Stimulated activated CD8-positive, alpha-beta memory T cell treated with anti-CD3 and anti-CD28 coated beads, Interleukin-7, amount 100 ng/mL, for 48 hours (primary cell): Measurements from ENCODE around the gene IMMP2L.

ENCODE experiments used
- DNase-seq, 2 donors: peaks; one replicate each; pipeline ENCODE4 v3.0.0-alpha.2; 2020; ENCODE audit warnings: low read depth in 1 of 2; ENCODE audit errors: extremely low read depth in 1 of 2

Gene IMMP2L

GRCh38 chr7:111059833-111060232, 502.5 kb downstream of the IMMP2L start:
- DNase-seq = no peak

- DNase-seq = no peak
These were observed 505.2 kb downstream of the IMMP2L start for GRCh38 chr7:111057066-111057465.

GRCh38 chr7:111056371-111056770, 505.9 kb downstream of the IMMP2L start:
- no peak for DNase-seq

DNA sequence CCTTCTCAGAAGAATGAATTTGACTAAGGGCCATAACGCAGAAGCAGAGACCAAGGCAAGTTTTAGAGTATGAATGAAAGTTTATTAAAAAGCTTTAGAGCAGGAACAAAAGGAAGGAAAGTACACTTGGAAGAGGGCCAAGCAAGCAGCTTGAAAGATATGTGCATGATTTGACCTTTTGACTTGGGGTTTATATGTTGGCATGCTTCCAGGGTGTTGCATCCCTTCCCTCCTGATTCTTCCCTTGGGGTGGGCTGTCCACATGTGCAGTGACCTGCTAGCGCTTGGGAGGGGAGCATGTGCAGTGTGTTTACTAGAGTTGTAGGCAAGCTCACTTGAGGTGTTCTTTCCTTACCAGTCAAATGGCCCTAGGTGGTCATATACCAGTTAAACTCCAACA, 509.3 kb downstream of the IMMP2L start:
- DNase-seq = no peak

DNA sequence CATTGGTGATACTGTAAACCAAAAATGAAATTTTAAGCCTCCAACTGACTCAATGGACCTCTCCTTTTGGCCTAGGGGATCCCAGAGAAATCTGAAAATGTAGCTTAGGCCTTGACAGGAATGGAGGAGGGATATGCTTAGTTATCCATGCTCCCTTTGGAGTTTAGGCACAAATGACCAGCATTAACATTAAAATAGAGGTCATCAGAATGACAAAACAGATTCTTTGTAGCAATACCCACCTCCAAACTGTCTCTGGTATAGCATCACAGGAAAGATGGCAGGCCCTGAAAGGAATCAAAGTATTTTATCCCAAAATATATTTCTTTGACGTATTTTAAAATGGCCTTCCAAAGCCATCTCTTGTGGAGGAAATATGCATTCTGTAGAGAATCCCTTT, 510.5 kb downstream of the IMMP2L start:
- no peak for DNase-seq

DNA sequence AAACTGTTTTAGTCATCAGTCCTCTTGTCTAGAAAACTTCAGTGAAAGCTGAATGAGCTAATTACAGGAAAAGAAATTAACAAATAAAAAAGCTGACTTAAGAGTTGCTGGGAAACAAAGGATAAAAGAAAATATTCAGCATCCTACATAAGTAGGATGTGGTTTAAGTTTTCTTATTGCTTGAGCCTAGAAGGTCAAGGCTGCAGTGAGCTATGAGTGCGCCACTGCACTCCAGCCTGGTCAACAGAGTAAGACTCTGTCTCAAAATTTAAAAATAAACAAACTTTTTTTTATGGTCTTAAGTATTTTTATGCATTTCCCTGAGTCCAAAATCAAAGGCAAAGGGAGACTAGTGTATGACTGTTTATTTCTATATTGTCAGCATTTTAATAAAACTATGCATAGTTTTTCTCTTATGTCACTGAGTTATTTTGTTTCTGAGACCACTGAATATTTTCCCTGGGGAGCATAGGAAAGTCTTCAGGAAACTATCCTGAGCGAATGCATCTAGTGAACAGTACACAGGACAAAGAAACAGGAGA, 511.3 kb downstream of the IMMP2L start:
- no peak for DNase-seq

DNA sequence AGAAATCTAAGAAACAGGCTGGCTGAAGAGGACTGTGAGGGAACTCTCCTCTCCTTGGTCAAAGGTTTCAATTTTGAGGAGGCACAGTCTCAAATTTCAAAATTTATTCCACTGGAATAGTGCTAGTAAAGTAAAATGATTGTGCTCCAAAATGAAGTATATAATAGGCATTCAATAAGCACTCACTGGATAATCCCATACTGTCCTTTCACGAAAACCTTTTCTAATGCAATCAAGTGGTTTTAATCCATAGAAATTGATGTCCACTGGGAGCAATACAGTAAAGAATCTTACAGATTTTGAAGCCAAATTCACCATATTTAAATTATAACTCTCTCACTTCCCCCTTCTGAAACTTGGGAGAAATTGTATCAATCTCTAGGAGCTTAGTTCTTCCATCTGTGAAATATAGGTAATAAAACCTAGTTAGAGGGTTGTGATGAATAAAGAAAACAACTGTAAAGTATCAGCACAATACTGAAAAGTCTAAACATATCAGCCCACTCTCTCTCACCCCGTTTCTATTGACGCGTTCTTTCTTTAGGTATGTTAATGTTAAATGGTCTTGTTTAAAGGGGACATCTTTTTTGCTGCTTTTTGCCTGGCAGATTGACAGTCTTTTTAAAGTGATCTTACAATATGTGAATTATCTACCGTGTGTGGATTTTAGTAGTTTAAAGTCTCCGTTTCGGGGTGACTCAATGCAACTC, 512.2 kb downstream of the IMMP2L start:
- DNase-seq = no peak

DNA sequence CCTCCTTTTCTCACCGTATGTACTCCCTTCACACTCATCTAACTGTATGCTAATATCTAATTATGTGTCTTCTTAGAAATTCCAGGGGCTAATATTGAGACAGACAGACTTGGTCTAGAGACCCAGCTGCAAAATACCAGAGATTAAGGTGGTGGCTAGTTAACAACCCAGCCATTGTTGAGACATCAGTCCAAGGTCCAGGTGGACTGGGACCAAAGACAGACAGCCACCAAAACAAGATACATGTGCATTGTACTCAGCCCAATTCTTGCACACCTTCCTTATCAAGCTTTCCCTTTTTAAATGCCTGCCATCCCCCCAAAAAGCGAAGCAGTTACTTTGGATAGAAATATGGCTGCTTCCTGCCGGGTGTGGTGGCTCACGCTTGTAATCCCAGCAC, 514.7 kb downstream of the IMMP2L start:
- no peak for DNase-seq

GRCh38 chr7:111045449-111045848, 516.8 kb downstream of the IMMP2L start:
- DNase-seq = no peak

- DNase-seq = no peak
These were observed 518.7 kb downstream of the IMMP2L start for GRCh38 chr7:111043561-111043960.

GRCh38 chr7:111042842-111043241, 519.5 kb downstream of the IMMP2L start:
- DNase-seq = no peak

DNA sequence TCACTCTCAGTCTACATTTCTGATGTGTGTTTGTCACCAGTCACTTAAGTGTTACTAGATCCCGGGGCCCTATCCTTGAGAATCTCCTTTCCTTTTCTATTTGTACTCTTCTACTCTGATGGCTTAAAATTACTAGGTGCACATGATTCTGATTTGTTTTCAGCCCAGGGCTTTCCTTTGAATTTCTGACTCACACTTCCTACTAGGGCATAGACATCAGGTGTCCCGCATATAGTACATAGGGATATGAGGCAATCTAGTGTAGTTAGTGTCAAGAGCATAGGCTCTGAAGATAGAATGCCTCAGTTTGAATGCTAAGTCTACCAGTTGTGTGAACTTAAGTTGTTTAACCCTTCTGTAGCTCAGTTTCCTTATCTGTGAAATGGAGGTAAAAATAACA, 520.7 kb downstream of the IMMP2L start:
- no peak for DNase-seq

DNA sequence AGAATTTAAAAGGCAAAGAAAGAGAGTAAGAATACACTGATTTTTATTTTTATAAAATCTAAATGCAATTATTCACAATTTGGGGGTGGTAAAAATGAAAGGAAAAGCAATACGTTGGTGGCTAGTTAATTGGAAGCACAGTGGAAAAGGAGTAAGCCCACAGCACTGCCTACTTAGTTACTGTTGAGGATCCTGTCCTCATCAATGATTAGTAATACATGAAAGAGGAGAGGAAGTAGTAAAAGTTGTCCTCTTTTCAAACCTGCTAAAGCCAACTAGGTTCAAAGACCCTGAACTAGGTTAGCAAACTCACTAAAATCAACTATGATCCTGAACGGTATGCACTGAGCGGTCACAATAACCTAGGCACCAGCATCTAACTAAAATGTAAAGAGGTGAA, 524.1 kb downstream of the IMMP2L start:
- DNase-seq = no peak

DNA sequence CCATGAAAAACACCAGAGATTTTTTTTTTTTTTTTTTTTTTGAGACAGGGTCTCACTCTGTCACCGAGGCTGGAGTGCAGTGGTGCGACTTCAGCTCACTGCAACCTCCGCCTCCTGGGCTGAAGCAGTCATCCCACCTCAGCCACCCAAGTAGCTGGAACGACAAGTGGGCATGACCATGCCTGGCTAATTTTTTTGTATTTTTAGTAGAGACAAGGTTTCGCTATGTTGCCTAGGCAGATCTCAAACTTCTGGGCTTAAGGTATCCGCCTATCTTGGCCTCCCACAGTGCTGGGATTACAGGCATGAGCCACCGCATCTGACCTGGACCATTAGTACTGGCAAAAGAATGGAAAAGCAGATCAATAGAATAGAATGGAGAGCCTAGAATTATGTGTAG, 530.4 kb downstream of the IMMP2L start:
- no peak for DNase-seq

GRCh38 chr7:111030336-111030735, 532.0 kb downstream of the IMMP2L start:
- DNase-seq = no peak

DNA sequence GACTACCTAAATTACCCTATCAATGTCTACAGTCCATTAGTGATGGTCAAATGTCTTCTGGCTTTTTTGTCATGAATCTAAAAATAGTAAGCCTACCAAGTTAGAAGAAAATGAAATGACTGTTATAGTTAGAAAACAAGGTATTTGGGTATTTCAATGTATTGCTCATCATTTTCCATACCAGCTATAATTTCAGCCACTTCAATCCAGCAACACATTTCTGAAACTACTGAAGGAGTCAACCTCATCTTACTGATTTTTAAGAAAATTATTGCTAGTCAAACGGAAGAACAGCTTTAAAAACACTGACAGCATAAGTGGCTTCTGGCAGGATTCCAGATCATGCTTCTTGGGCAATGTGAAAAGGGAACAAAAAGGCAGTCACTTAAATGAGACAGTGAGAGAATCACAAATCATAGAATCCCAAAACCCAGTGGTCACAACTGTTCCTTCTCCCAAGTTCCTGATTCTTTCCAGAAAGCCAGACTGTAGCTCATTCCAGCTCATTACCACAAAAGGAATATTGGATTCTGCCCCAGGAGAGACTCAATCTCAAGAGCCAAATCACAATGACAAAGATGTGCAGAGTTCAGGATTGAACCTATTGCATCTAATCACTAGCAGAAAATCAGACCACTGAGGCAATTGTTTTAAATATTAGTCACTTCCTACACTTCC, 532.6 kb downstream of the IMMP2L start:
- peak in 1 of 2 donors; percentile 32 for DNase-seq

DNA sequence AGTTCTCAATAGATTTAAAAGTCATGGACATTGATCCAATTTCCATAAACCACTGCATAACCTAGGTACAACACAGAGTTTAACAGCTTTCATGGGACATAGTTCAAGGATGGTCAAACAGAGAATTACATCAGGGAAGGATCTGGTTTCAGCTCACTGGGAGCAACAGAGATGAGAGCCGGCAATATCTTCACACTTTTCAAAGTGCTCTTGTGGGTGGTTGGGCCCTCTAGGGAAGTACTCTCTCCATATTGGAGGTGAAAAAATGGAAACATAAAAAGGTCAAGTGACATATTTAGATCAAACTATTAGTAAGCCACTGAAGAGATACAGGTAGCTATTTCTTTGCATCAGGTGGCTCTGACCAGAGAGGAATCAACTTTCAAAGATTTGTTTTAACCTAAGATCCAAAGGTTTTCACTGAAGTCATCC, 533.1 kb downstream of the IMMP2L start:
- DNase-seq = no peak

GRCh38 chr7:111027396-111027795, 534.9 kb downstream of the IMMP2L start:
- no peak for DNase-seq

- DNase-seq = no peak
These were observed 535.5 kb downstream of the IMMP2L start for GRCh38 chr7:111026806-111027205.

DNA sequence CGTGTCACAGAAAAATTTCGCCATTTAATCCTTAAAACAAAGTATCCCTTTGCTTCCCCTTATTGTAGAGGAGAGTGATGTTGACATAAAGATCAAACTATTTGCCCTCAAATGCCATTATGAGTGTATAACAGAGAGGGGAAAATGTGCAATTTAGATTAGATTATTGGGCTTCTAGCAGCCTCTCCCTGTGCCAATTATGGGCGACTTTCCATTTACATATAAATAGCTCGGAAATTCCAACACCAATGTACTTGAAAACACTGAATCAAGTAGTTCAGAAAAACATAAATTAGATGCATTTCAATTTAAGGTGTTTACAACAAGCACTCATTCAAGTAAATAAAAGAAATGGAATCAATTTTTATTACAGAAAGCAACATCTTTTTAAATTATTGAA, 535.9 kb downstream of the IMMP2L start:
- DNase-seq = no peak

DNA sequence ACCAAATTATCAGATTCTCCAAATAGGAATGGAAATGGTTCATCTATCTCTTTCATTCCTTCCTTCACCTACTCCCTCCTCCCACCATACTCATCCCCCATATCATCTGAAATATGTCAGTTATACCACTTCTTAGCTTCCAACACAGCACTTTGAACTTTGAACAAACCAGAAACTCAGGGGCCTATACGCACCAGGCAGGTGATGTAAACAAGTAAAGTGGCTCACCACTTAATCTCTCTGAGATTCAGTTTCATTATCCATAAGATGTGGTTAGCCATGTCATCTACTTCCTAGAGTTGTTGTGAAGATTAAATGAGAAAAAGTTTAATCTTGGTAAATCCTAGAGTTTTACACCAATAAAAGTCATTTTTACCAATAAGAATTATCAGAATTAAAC, 537.3 kb downstream of the IMMP2L start:
- no peak for DNase-seq

DNA sequence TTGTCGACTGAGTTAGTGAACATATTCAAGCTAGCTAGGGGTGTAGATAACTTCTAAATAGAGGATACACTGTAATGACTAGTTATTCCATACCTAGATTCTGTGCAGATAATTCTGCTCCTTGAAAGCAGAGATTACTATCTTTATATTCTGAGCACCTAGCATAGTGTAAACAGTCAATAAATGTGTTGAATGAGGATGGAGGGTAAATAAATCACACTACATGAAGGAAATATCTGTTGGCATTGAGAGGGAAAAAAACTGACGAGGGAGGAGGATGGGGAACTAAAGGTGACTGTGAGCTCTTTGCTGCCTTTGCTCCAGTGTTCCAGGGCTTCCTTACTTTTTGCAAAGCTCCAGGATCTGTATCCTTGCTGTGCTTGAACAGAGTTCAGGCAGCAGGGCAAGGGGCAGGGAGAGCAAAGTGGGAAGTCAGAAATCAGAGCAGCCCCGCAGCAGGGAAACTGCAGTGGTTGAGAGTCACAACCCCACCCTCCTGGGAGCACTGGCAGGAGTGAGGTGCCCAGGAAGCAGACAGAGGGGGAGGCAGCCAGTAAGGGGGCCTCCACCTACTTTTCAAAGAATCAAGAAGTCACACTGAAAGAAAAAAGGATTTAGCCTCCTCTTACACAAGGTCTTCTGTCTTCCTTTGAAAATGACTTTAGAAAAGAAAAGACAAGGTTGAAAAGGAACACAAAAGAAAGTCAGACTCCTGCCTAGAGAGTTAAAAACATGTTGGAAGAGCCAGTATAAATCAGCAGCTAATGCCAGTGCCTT, 543.1 kb downstream of the IMMP2L start:
- DNase-seq = no peak
